GM21526 (cell line): Measurements from ENCODE around the gene STRC.
A peak's percentile ranks its signal among the peaks of the same experiment; 100 is the strongest.
"Not testable (repeated sequence)": the region's sequence is repeated elsewhere in the genome, so short reads cannot be mapped to it uniquely, and the experiment has no call there.

Experiments
- ATAC-seq: cut with Tn5 transposase; IDR thresholded peaks from one replicate; pipeline ENCODE4 v1.9.1; 2021; ENCODE audit warnings: moderate library complexity; ENCODE audit not compliant: unreplicated experiment, low FRiP score

The STRC gene

GRCh38 chr15:43618700-43619099 lies at the start of gene STRC:
Gene STRC, minus strand, starts transcription at chr15:43618800. Its CDS starts 78 bp downstream, at chr15:43618722.
- not testable (repeated sequence) for ATAC-seq

DNA sequence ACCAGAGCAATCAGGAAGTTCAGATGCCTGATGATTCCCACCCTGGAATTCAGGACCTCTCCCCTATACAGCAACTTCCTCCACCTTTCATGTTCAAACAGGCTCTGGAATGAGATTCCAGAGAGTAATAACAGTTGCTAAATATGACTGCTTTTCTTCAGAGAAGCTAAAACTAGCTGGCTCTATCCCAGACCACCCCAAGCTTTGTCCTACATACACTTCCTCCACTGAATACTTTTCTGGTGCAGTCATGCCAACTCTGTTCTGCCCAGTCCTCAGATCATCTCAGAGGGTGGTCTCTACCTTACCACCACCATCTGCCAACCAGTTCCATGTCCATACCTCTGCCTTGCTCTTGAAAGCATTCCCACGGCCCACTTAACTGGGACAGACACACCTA lies 47.6 kb upstream of the STRC start:
- not testable (repeated sequence) for ATAC-seq

DNA sequence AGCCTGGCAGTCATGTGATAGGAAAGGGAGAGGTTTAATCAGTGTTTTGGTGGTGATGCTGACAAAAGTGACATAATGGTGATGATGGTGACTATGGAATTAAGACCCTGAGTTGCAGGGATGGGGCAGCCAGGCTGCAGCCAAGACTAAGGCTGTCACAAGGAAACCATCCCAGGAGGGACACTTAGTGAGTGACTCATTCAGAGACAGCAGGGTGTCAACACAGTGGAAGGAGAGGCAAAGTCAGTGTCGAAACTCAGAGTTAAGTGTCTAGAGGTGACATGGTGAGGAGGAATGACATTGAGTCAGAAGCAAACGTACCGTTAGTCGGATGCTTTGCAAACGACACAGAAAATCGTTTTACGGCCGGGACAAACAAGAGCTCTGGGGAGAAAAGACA lies 44.7 kb upstream of the STRC start:
- not testable (repeated sequence) for ATAC-seq

DNA sequence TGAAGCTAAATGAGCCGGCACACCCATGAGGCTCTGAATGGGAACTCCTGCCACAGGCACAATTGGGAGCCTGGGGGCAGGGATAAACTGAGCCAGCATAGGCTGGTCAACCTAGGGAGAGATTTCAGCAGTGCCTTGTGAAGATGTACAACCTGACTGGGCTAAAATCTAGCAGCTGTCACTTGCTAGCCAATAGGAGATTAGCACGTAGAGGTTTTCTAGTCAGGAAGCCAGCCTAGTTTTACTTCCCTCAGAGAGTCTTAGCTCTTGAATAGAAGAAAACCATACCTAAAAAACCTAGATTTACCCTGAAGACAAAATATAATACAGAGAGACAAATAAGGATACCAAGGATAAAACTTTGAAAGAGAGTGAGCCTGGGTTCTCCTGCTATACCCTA lies 43.7 kb upstream of the STRC start:
- ATAC-seq = not testable (repeated sequence)

GRCh38 chr15:43659727-43660126 lies 41.1 kb upstream of the STRC start:
- ATAC-seq = not testable (repeated sequence)

DNA sequence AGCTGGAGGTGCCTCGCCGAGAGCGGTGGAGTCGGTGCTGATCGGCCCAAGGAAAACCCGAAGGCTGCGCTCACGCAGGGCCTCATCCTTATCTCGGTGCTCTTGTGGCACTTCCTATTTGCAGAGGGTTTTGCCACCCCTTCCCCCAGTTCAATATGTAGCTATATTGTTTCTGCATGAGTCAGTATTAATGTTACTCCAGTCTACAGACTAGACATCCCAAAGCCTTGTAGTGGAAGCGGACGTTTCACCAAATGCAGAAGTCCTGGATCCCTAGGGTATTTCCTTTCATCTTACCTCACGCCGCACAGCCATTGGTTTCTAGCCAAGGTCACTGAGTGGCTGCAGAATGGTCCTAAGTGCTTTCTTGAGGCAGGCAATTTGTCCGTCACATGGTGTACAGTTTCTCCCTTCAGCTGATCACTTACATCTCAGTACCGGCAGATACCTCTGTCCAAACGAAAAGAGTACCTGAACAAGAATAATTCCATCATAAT lies 30.9 kb upstream of the STRC start:
- not testable (repeated sequence) for ATAC-seq

DNA sequence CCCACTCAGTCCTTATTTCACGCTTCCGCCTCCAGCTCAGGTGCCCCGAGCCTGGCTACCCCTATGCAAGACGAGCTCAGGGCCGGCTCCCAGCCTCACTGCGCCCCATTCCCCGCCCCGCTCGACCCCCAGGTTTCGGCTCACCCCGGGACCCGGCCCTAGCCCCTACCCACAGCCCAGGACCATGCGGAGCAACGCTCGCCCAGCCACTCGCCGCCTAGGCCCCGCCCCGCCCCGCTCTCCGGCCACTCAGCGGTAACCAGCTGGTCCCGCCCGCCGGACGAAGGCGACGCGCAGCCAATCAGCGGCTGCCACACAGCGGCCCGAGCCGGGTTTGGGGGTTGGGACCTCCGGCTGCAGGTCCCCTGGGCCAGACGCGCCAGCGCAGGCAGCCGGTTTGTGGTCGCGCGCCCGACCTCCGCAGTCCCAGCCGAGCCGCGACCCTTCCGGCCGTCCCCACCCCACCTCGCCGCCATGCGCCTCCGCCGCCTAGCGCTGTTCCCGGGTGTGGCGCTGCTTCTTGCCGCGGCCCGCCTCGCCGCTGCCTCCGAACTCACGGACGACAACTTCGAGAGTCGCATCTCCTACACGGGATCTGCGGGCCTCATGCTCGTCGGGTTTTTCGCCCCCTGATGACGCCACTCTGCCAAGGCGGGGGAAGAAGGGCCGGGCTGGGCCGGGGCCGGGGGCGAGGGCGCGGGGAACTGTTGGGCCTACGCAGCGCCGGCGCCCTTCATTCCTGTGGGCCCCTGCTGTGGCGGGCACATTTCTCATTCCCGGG lies 30.2 kb upstream of the STRC start, which contains the start of gene CATSPER2:
Gene CATSPER2, minus strand, starts transcription at position 196 of the 781 bp plus-strand sequence. CDS start 783 bp downstream, outside the sequence.
- no peak for ATAC-seq

GRCh38 chr15:43638464-43639204 lies 20.0 kb upstream of the STRC start:
- not testable (repeated sequence) for ATAC-seq

DNA sequence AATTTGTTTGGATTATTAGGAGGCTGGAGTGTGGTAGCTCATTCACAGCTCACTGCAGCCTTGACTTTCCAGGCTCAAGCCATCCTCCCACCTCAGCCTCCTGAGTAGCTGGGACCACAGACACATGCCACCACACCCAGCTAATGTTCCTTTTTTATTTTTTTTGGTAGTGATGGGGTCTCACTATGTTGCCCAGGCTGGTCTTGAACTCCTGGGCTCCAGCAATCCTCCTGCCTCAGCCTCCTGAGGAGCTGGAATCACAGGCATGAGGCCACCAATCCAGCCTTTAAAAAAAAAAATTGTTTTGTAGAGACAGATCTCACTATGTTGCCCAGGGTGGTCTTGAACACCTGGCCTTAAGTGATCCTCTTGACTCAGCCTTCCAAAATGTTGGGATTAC lies 8.3 kb upstream of the STRC start:
- not testable (repeated sequence) for ATAC-seq

- ATAC-seq = no peak
These were observed 6.5 kb upstream of the STRC start for GRCh38 chr15:43625106-43625505.

DNA sequence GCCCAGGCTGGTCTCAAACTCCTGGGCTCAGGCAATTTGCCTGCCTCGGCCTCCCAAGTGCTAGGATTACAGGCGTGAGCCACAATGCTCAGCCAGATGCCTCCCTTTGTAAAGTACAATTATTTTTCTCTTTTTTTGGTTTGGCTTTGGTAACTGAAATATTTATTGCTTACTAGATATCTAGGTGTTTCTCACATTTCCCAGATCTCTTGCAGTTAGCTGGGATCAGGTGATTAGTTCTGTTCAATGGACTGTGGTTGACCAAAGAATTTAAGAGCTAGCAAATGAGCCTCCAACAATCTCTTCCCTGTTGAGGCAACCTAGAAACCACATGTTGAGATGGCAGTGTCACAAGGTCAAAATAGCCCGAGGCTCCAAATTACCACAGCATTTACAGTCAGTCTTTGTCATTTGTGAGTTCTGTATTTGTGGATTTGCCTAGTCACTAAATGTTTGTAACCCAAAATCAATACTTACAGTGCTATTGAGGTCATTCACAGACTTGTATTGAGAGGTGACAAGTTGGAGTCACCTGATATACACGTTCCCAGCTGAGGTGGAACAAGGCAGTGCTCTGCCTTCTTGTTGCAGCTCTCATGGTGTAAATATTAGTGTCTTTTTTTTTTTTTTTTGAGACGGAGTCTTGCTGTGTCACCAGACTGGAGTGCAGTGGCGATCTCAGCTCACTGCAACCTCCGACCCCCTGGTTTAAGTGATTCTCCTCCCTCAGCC lies 3.6 kb upstream of the STRC start:
- ATAC-seq = not testable (repeated sequence)

GRCh38 chr15:43617750-43618149 lies 850 bp downstream of the STRC start:
- not testable (repeated sequence) for ATAC-seq

DNA sequence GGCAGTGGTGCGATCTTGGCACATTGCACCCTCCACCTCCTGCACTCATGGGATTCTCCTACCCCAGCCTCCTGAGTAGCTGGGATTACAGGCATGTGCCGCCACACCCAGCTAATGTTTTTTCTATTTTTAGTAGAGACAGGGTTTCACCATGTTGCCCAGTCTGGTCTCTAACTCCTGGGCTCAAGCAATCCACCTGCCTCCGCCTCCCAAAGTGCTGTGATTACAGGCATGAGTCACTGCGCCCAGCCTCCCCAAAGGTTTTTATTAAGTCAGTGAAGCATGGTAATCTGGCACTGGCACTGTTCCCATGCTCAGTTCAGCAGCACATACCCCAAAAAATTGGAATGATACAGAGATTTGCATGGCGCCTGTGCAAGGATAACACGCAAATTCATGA lies 16.4 kb downstream of the STRC start:
- ATAC-seq = not testable (repeated sequence)

GRCh38 chr15:43600200-43600599 lies 18.4 kb downstream of the STRC start:
- not testable (repeated sequence) for ATAC-seq

DNA sequence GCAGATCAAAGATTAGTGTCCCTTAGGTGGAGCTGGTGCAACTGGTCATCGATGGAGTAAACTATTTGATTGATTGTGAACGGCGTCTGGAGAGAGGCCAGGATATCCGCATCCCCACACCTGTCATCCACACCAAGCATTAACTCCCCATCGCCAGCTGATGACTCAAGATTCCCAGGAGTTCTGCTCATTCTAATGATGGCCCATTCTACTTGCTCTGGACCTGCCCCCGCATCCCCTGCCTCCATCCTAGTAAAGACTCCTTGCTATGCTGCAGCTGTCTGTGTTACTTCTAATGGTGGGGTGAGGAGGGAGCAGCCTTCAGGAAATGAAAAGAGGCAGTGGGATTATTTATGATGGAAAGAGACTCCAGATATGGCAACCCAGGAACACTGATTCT lies 19.5 kb downstream of the STRC start:
- ATAC-seq = not testable (repeated sequence)

GRCh38 chr15:43593328-43594190 lies 25.0 kb downstream of the STRC start, which contains the start of gene CKMT1B:
Gene CKMT1B, plus strand, starts transcription at chr15:43594027. Its CDS starts 192 bp downstream, at chr15:43594219.
- ATAC-seq = not testable (repeated sequence)

DNA sequence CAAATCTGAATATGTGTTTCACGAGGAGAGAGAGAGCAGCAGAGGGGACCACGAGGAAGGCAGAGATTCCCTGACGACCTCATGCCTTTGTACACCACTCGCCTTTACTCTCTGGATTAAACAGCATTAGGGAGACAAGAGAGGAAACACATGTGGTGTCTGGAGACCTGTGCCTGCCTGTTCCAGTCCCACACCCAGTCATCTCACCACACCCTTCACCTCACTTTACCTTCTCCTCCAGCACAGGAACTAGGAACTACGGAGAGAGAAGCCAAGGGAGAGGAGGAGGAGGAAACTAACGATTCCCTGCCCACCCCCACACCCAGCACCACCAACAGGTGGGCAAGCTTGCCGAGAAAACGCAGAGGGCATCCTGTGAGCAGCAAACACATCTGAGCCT lies 25.8 kb downstream of the STRC start:
- not testable (repeated sequence) for ATAC-seq

- peak; percentile 85 for ATAC-seq
These were observed 28.7 kb downstream of the STRC start, which contains the start of gene PPIP5K1 for GRCh38 chr15:43589778-43590466. Gene PPIP5K1, minus strand, starts transcription at chr15:43590208. Its CDS starts 5,704 bp downstream, at chr15:43584504.

GRCh38 chr15:43574607-43575006 lies 44.0 kb downstream of the STRC start:
- ATAC-seq = not testable (repeated sequence)
